ENCODE results near the gene SCGB3A1.

- TF ChIP-seq EZH2 (IDR thresholded peaks at IDR 0.05; ENCODE audit: insufficient read depth, poor library complexity, severe bottlenecking) (no peak), EZH2phosphoT487 (IDR thresholded peaks at IDR 0.05; ENCODE audit: insufficient read depth, low read depth) (no peak)
These were observed 38.6 kb upstream of the SCGB3A1 start for GRCh38 chr5:180629831-180630382.

Measured in GM23248 (cell line).